Chondrocyte (in vitro differentiated cells): ENCODE data around the gene SORD. TPM values are rescaled to one million over a fixed set of nuclear protein-coding genes. Genes with fewer than 3 reads are reported as not detected.
A peak's percentile ranks its signal among the peaks of the same experiment; 100 is the strongest.

Experiments used
- DNase-seq: peaks from one replicate; pipeline ENCODE4 v3.0.0; 2021; ENCODE audit warnings: mixed read lengths, low spot score
- H3K27ac Mint-ChIP-seq: one replicate; pipeline ENCODE4 v1.8.0; 2021; ENCODE audit warnings: mild to moderate bottlenecking, moderate library complexity, mixed read lengths; ENCODE audit not compliant: unreplicated experiment
- H3K27me3 Mint-ChIP-seq: 2 replicates; pipeline ENCODE4 v1.8.0; 2021; ENCODE audit warnings: low read depth, mixed read lengths
- H3K36me3 Mint-ChIP-seq: 2 replicates; pipeline ENCODE4 v1.8.0; 2021; ENCODE audit warnings: low read depth, mixed read lengths
- H3K4me1 Mint-ChIP-seq: 2 replicates; pipeline ENCODE4 v1.8.0; 2021; ENCODE audit warnings: low read depth, mild to moderate bottlenecking, mixed read lengths
- H3K4me3 Mint-ChIP-seq: one replicate; pipeline ENCODE4 v1.8.0; 2021; ENCODE audit warnings: mild to moderate bottlenecking, moderate library complexity, mixed read lengths; ENCODE audit not compliant: unreplicated experiment
- H3K9me3 Mint-ChIP-seq: 2 replicates; pipeline ENCODE4 v1.8.0; 2021; ENCODE audit warnings: low read depth, mixed read lengths
- CTCF ChIP-seq: fragments of 200-600 bp; sonication (generic); IDR thresholded peaks from 2 replicates; pipeline ENCODE4 v1.5.0; 2021; ENCODE audit warnings: antibody characterized with exemption, mild to moderate bottlenecking, moderate library complexity
- total RNA-seq: library from RNA; stranded (reverse); gene quantifications from 3 replicates; pipeline ENCODE4 v1.2.1, GENCODE V29; 2021

SORD gene
- total RNA-seq, 1 donor from 2014 or later: 10.6 TPM

GRCh38 chr15:45091161-45091560, 68.2 kb downstream of the SORD start:
- Mint-ChIP-seq H3K36me3 (no peaks in the 10 kb centered on the region), H3K27ac (no peak overlapping the region), H3K27me3 (peaks cover 56% of the 10 kb centered on the region), H3K4me3 (no peak overlapping the region), H3K4me1 (peaks cover 2% of the 10 kb centered on the region), H3K9me3 (peaks cover 3% of the 10 kb centered on the region)
- no peak for DNase-seq
- TF ChIP-seq CTCF: no peak

GRCh38 chr15:45091576-45091975, 68.6 kb downstream of the SORD start:
- Mint-ChIP-seq H3K9me3 (peaks cover 3% of the 10 kb centered on the region), H3K27me3 (peaks cover 56% of the 10 kb centered on the region), H3K27ac (no peak overlapping the region), H3K4me3 (no peak overlapping the region), H3K4me1 (peaks cover 2% of the 10 kb centered on the region), H3K36me3 (no peaks in the 10 kb centered on the region)
- DNase-seq: no peak
- TF ChIP-seq CTCF: no peak

- no peak overlapping the region for H3K27ac Mint-ChIP-seq
- peaks cover 46% of the 10 kb centered on the region for H3K27me3 Mint-ChIP-seq
- no peak for TF ChIP-seq CTCF
- no peak overlapping the region for H3K4me3 Mint-ChIP-seq
- no peak for DNase-seq
- peaks cover 3% of the 10 kb centered on the region for H3K9me3 Mint-ChIP-seq
- H3K36me3 Mint-ChIP-seq: no peaks in the 10 kb centered on the region
- H3K4me1 Mint-ChIP-seq: peaks cover 2% of the 10 kb centered on the region
Measured at GRCh38 chr15:45093013-45093412, 70.0 kb downstream of the SORD start.

GRCh38 chr15:45093622-45094357, 70.8 kb downstream of the SORD start:
- H3K36me3 Mint-ChIP-seq: no peaks in the 10 kb centered on the region
- no peak for DNase-seq
- H3K27me3 Mint-ChIP-seq: peaks cover 41% of the 10 kb centered on the region
- no peak for TF ChIP-seq CTCF
- H3K27ac Mint-ChIP-seq: peak overlapping the region; percentile 45
- peaks cover 2% of the 10 kb centered on the region for H3K4me1 Mint-ChIP-seq
- no peak overlapping the region for H3K4me3 Mint-ChIP-seq
- peaks cover 3% of the 10 kb centered on the region for H3K9me3 Mint-ChIP-seq

- no peak for TF ChIP-seq CTCF
- H3K27me3 Mint-ChIP-seq: peaks cover 38% of the 10 kb centered on the region
- peaks cover 2% of the 10 kb centered on the region for H3K4me1 Mint-ChIP-seq
- no peak for DNase-seq
- H3K9me3 Mint-ChIP-seq: peaks cover 3% of the 10 kb centered on the region
- H3K36me3 Mint-ChIP-seq: no peaks in the 10 kb centered on the region
- H3K4me3 Mint-ChIP-seq: no peak overlapping the region
- H3K27ac Mint-ChIP-seq: no peak overlapping the region
Measured at GRCh38 chr15:45094358-45094730, 71.3 kb downstream of the SORD start.
